C1 segment of cervical spinal cord (tissue), 14 donors: ENCODE results near the gene TENT4B.

Source experiments
- DNase-seq, 14 donors: peaks; one replicate each; lab custom pipeline; 2025; lab: John Stamatoyannopoulos, UW

Gene TENT4B

GRCh38 chr16:50270510-50271147 lies 117.5 kb downstream of the TENT4B start:
- DNase-seq, result no peak

- no peak for DNase-seq
Observed at GRCh38 chr16:50271148-50272041, 118.3 kb downstream of the TENT4B start.

GRCh38 chr16:50272111-50272571 lies 119.0 kb downstream of the TENT4B start:
- no peak for DNase-seq

GRCh38 chr16:50272687-50273381 lies 119.7 kb downstream of the TENT4B start:
- no peak for DNase-seq

GRCh38 chr16:50273382-50273690 lies 120.2 kb downstream of the TENT4B start:
- no peak for DNase-seq

GRCh38 chr16:50273888-50274325 lies 120.8 kb downstream of the TENT4B start:
- peak in 1 of 14 donors; percentile 40 for DNase-seq

- DNase-seq, result no peak
Observed at GRCh38 chr16:50274326-50275097, 121.4 kb downstream of the TENT4B start.

GRCh38 chr16:50275098-50275415 lies 122.0 kb downstream of the TENT4B start:
- no peak for DNase-seq

GRCh38 chr16:50275428-50276325 lies 122.6 kb downstream of the TENT4B start:
- DNase-seq, result no peak

GRCh38 chr16:50276326-50276640 lies 123.2 kb downstream of the TENT4B start:
- DNase-seq, result no peak

GRCh38 chr16:50276801-50277555 lies 123.9 kb downstream of the TENT4B start:
- DNase-seq, result no peak

- no peak for DNase-seq
Observed at GRCh38 chr16:50278251-50278650, 125.1 kb downstream of the TENT4B start.

GRCh38 chr16:50279504-50279865 lies 126.4 kb downstream of the TENT4B start:
- no peak for DNase-seq

- DNase-seq, result no peak
Observed at GRCh38 chr16:50280932-50281331, 127.8 kb downstream of the TENT4B start.
